Right lobe of liver (tissue), 6 donors: ENCODE measurements around the gene HEATR1. TPM values are rescaled to one million over a fixed set of nuclear protein-coding genes. Genes with fewer than 3 reads are reported as not detected.

Source experiments
- ATAC-seq, 4 donors: fragments of 200-7000 bp; cut with Tn5 transposase; one replicate each; pipeline ENCODE4 v1.9.1; 2020; ENCODE audit warnings: mild to moderate bottlenecking in 4 of 4, moderate library complexity in 4 of 4
- DNase-seq, 3 donors: peaks; one replicate each; pipeline ENCODE4 v3.0.0-alpha.2; 2020
- H3K27ac ChIP-seq, 3 donors: fragments of 200-600 bp; one replicate each; pipeline ENCODE4 v1.8.0; 2022
- H3K27me3 ChIP-seq, 2 donors: fragments of 200-600 bp; one replicate each; pipeline ENCODE4 v1.8.0; 2022
- H3K36me3 ChIP-seq, 4 donors: fragments of 200-600 bp; sonication (generic) in 1 of 4; one replicate each; pipeline versions ENCODE4 v1.5.1 to v1.8.0; 2017 to 2022; ENCODE audit warnings: control low read depth in 1 of 4
- H3K4me1 ChIP-seq, 4 donors: fragments of 200-600 bp; sonication (generic) in 1 of 4; one replicate each; pipeline versions ENCODE4 v1.5.1 to v1.8.0; 2017 to 2022; ENCODE audit warnings: control low read depth in 1 of 4
- H3K4me3 ChIP-seq, 3 donors: fragments of 200-600 bp; one replicate each; pipeline ENCODE4 v1.8.0; 2022
- H3K9me3 ChIP-seq, 4 donors: fragments of 200-600 bp; sonication (generic) in 1 of 4; one replicate each; pipeline versions ENCODE4 v1.5.1 to v1.8.0; 2017 to 2022; ENCODE audit warnings: control low read depth in 1 of 4
- CTCF ChIP-seq, 4 donors: fragments of 200-600 bp in 3 of 4; fragments of 450-650 bp in 1 of 4; IDR thresholded peaks; one replicate each; pipeline versions ENCODE4 v1.5.1 to v1.8.0; 2016 to 2022; ENCODE audit warnings: antibody characterized with exemption in 4 of 4, mild to moderate bottlenecking in 2 of 4
- POLR2A ChIP-seq: fragments of 450-650 bp; IDR thresholded peaks from one replicate; pipeline ENCODE4 v1.6.1; 2017; ENCODE audit warnings: antibody characterized with exemption, mild to moderate bottlenecking
- WGBS: methylation state at CpG from one replicate; pipeline ENCODE4 v1.1.6; 2018; ENCODE audit warnings: low coverage, low lambda C conversion rate; ENCODE audit not compliant: insufficient coverage; ENCODE audit errors: missing lambda C conversion rate; 5-methylcytosine and 5-hydroxymethylcytosine counted together
- intact Hi-C, 2 donors: fragments of 100-400 bp; cut with DNase I; formaldehyde crosslinking; loops; one replicate each; pipeline versions ENCODE4 v1.11.2 to v1.14.1; 2022
- total RNA-seq, 6 experiments: library from RNA; depleted of rRNA in 2 of 6; stranded (reverse); fragments of >200 nt in 2 of 6; fragmentation: NEBNext Ultra II Directional in 3 of 6; extraction: Animal tissue kit (Norgen Biotek cat#: 25700) in 3 of 6; gene quantifications; one replicate each; pipeline versions ENCODE4 v1.1.0 to v1.2.4, GENCODE V29; 2016 to 2023
- donor health status: DM: no; HTN: yes; CAD: no.
- donor health status: DM: no; HTN: no; CAD: no.
- donor health status: DM: no; HTN: no; CAD: no.
- donor health status: DM: no; HTN: yes; CAD: no.
- donor health status: DM: no; HTN: yes; CAD: no.

The HEATR1 gene
- total RNA-seq, 6 experiments from 2014 or later = 7.0 to 14.1 (median 12.4) TPM

GRCh38 chr1:236553370-236553769, 50.9 kb downstream of the HEATR1 start:
- ATAC-seq = no peak
- H3K36me3 ChIP-seq = peaks cover 0 to 97% (median 37%) of the 10 kb centered on the region in 4 donors
- no peak for DNase-seq
- H3K27ac ChIP-seq = no peak overlapping the region
- no peaks in the 10 kb centered on the region for H3K4me1 ChIP-seq
- intact Hi-C loops = no loop called here
- 83% methylated on average over 8 of the region's 8 CpGs for WGBS
- no peaks in the 10 kb centered on the region for H3K9me3 ChIP-seq
- TF ChIP-seq CTCF (IDR thresholded peaks at IDR 0.05) = no peak
- TF ChIP-seq POLR2A = no peak
- H3K27me3 ChIP-seq = no peaks in the 10 kb centered on the region
- no peak overlapping the region for H3K4me3 ChIP-seq

- no peak for TF ChIP-seq POLR2A
- intact Hi-C loops = no loop called here
- no peak for ATAC-seq
- H3K4me3 ChIP-seq = no peak overlapping the region
- 43% methylated on average over 1 of the region's 1 CpG for WGBS
- H3K4me1 ChIP-seq = no peaks in the 10 kb centered on the region
- no peak overlapping the region for H3K27ac ChIP-seq
- H3K9me3 ChIP-seq = no peaks in the 10 kb centered on the region
- no peak for DNase-seq
- H3K27me3 ChIP-seq = no peaks in the 10 kb centered on the region
- peaks cover 0 to 97% (median 39%) of the 10 kb centered on the region in 4 donors for H3K36me3 ChIP-seq
Observed at GRCh38 chr1:236552901-236553300, 51.4 kb downstream of the HEATR1 start.

- H3K4me1 ChIP-seq = no peaks in the 10 kb centered on the region
- no peak overlapping the region for H3K4me3 ChIP-seq
- H3K36me3 ChIP-seq = peaks cover 0 to 96% (median 41%) of the 10 kb centered on the region in 4 donors
- no peaks in the 10 kb centered on the region for H3K9me3 ChIP-seq
- ATAC-seq = no peak
- 80% methylated on average over 6 of the region's 6 CpGs for WGBS
- intact Hi-C loops = no loop called here
- no peaks in the 10 kb centered on the region for H3K27me3 ChIP-seq
- no peak overlapping the region for H3K27ac ChIP-seq
- no peak for DNase-seq
- TF ChIP-seq POLR2A = no peak
Observed at GRCh38 chr1:236552096-236552495, 52.2 kb downstream of the HEATR1 start.

- WGBS = 86% methylated on average over 13 of the region's 13 CpGs
- no peaks in the 10 kb centered on the region for H3K9me3 ChIP-seq
- DNase-seq = no peak
- H3K4me1 ChIP-seq = no peaks in the 10 kb centered on the region
- H3K27ac ChIP-seq = no peak overlapping the region
- ATAC-seq = no peak
- H3K36me3 ChIP-seq = peaks cover 1 to 95% (median 42%) of the 10 kb centered on the region in 4 donors
- H3K4me3 ChIP-seq = no peak overlapping the region
- TF ChIP-seq POLR2A = no peak
- no peak for TF ChIP-seq CTCF (IDR thresholded peaks at IDR 0.05)
- intact Hi-C loops = no loop called here
- no peaks in the 10 kb centered on the region for H3K27me3 ChIP-seq
Observed at GRCh38 chr1:236550961-236551851, 53.1 kb downstream of the HEATR1 start.

GRCh38 chr1:236548452-236548851, 55.9 kb downstream of the HEATR1 start:
- no peak overlapping the region for H3K27ac ChIP-seq
- intact Hi-C loops = no loop called here
- TF ChIP-seq CTCF (IDR thresholded peaks at IDR 0.05) = no peak
- TF ChIP-seq POLR2A = no peak
- DNase-seq = no peak
- H3K4me3 ChIP-seq = no peak overlapping the region
- H3K27me3 ChIP-seq = no peaks in the 10 kb centered on the region
- WGBS = 81% methylated on average over 5 of the region's 6 CpGs
- no peak for ATAC-seq
- no peaks in the 10 kb centered on the region for H3K4me1 ChIP-seq
- peaks cover 7 to 94% (median 47%) of the 10 kb centered on the region in 4 donors for H3K36me3 ChIP-seq
- no peaks in the 10 kb centered on the region for H3K9me3 ChIP-seq
